Right lobe of liver (tissue), 6 donors: ENCODE data around the gene HS3ST2. TPM values are rescaled to one million over a fixed set of nuclear protein-coding genes. Genes with fewer than 3 reads are reported as not detected.

ENCODE experiments used
- ATAC-seq, 4 donors: fragments of 200-7000 bp; cut with Tn5 transposase; one replicate each; pipeline ENCODE4 v1.9.1; 2020; ENCODE audit warnings: mild to moderate bottlenecking in 4 of 4, moderate library complexity in 4 of 4
- DNase-seq, 3 donors: peaks; one replicate each; pipeline ENCODE4 v3.0.0-alpha.2; 2020
- H3K27ac ChIP-seq, 3 donors: fragments of 200-600 bp; one replicate each; pipeline ENCODE4 v1.8.0; 2022
- H3K27me3 ChIP-seq, 2 donors: fragments of 200-600 bp; one replicate each; pipeline ENCODE4 v1.8.0; 2022
- H3K36me3 ChIP-seq, 4 donors: fragments of 200-600 bp; sonication (generic) in 1 of 4; one replicate each; pipeline versions ENCODE4 v1.5.1 to v1.8.0; 2017 to 2022; ENCODE audit warnings: control low read depth in 1 of 4
- H3K4me1 ChIP-seq, 4 donors: fragments of 200-600 bp; sonication (generic) in 1 of 4; one replicate each; pipeline versions ENCODE4 v1.5.1 to v1.8.0; 2017 to 2022; ENCODE audit warnings: control low read depth in 1 of 4
- H3K4me3 ChIP-seq, 3 donors: fragments of 200-600 bp; one replicate each; pipeline ENCODE4 v1.8.0; 2022
- H3K9me3 ChIP-seq, 4 donors: fragments of 200-600 bp; sonication (generic) in 1 of 4; one replicate each; pipeline versions ENCODE4 v1.5.1 to v1.8.0; 2017 to 2022; ENCODE audit warnings: control low read depth in 1 of 4
- POLR2A ChIP-seq: fragments of 450-650 bp; IDR thresholded peaks from one replicate; pipeline ENCODE4 v1.6.1; 2017; ENCODE audit warnings: antibody characterized with exemption, mild to moderate bottlenecking
- WGBS: methylation state at CpG from one replicate; pipeline ENCODE4 v1.1.6; 2018; ENCODE audit warnings: low coverage, low lambda C conversion rate; ENCODE audit not compliant: insufficient coverage; ENCODE audit errors: missing lambda C conversion rate; 5-methylcytosine and 5-hydroxymethylcytosine counted together
- intact Hi-C, 2 donors: fragments of 100-400 bp; cut with DNase I; formaldehyde crosslinking; loops; one replicate each; pipeline versions ENCODE4 v1.11.2 to v1.14.1; 2022
- total RNA-seq, 6 experiments: library from RNA; depleted of rRNA in 2 of 6; stranded (reverse); fragments of >200 nt in 2 of 6; fragmentation: NEBNext Ultra II Directional in 3 of 6; extraction: Animal tissue kit (Norgen Biotek cat#: 25700) in 3 of 6; gene quantifications; one replicate each; pipeline versions ENCODE4 v1.1.0 to v1.2.4, GENCODE V29; 2016 to 2023
- TF ChIP-seq, protein P1 (sequence below), 4 donors: fragments of 200-600 bp in 3 of 4; fragments of 450-650 bp in 1 of 4; IDR thresholded peaks; one replicate each; pipeline versions ENCODE4 v1.5.1 to v1.8.0; 2016 to 2022; ENCODE audit warnings: antibody characterized with exemption in 4 of 4, mild to moderate bottlenecking in 2 of 4
- donor health status: DM: no; HTN: yes; CAD: no.
- donor health status: DM: no; HTN: no; CAD: no.
- donor health status: DM: no; HTN: no; CAD: no.
- donor health status: DM: no; HTN: yes; CAD: no.
- donor health status: DM: no; HTN: yes; CAD: no.

HS3ST2 gene
- total RNA-seq, 6 experiments from 2014 or later = 0.21 to 3.2 (median 0.93) TPM; not detected in 1

DNA sequence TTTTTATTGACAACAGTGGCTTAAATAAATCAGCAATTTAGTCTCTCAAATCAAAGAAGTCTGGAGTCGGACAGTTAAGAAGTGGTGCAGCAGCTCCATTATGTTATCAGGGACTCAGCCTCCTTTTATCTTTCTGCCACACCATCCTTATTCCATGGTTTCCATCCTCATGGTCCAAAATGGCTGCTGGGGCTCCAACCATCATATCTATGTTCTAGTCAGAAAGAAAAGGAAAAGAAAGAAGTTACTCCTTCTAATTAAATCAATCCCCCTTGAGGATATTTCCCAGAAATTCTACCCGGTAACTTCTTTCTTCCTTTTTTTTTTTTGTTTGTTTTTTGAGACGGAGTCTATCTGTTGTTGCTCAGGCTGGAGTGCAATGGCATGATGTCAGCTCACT, 109.5 kb downstream of the HS3ST2 start:
- intact Hi-C loops = no loop called here
- 89% methylated on average over 3 of the region's 3 CpGs for WGBS
- Histone ChIP-seq H3K27ac (no peak overlapping the region), H3K4me1 (no peaks in the 10 kb centered on the region), H3K9me3 (no peaks in the 10 kb centered on the region), H3K36me3 (no peaks in the 10 kb centered on the region), H3K27me3 (no peaks in the 10 kb centered on the region), H3K4me3 (no peak overlapping the region)
- no peak for TF ChIP-seq POLR2A
- TF ChIP-seq, protein P1, sequence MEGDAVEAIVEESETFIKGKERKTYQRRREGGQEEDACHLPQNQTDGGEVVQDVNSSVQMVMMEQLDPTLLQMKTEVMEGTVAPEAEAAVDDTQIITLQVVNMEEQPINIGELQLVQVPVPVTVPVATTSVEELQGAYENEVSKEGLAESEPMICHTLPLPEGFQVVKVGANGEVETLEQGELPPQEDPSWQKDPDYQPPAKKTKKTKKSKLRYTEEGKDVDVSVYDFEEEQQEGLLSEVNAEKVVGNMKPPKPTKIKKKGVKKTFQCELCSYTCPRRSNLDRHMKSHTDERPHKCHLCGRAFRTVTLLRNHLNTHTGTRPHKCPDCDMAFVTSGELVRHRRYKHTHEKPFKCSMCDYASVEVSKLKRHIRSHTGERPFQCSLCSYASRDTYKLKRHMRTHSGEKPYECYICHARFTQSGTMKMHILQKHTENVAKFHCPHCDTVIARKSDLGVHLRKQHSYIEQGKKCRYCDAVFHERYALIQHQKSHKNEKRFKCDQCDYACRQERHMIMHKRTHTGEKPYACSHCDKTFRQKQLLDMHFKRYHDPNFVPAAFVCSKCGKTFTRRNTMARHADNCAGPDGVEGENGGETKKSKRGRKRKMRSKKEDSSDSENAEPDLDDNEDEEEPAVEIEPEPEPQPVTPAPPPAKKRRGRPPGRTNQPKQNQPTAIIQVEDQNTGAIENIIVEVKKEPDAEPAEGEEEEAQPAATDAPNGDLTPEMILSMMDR (IDR thresholded peaks at IDR 0.05) = no peak
- DNase-seq (no peak), ATAC-seq (no peak)

DNA sequence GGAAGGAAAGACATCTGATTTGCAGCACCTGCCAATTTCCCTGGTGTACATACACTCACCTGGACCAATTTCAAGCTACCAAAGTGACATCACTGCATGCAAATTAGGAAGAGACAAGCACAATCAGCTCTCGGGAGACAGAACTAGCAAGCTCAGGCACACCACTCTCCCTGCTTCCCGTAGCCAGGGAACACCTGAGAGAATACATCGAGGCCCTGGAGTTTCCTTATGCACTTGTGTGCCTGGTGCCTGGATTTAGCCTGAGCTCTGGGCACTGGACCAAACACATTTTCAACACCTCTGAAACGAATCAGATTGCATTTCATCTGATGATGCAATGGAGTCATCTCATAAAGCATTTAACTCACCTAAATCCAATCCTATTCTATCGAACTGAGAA, 110.5 kb downstream of the HS3ST2 start:
- 38% methylated on average over 3 of the region's 5 CpGs for WGBS
- ATAC-seq = no peak
- TF ChIP-seq POLR2A = no peak
- TF ChIP-seq, protein P1 (IDR thresholded peaks at IDR 0.05) = no peak

DNA sequence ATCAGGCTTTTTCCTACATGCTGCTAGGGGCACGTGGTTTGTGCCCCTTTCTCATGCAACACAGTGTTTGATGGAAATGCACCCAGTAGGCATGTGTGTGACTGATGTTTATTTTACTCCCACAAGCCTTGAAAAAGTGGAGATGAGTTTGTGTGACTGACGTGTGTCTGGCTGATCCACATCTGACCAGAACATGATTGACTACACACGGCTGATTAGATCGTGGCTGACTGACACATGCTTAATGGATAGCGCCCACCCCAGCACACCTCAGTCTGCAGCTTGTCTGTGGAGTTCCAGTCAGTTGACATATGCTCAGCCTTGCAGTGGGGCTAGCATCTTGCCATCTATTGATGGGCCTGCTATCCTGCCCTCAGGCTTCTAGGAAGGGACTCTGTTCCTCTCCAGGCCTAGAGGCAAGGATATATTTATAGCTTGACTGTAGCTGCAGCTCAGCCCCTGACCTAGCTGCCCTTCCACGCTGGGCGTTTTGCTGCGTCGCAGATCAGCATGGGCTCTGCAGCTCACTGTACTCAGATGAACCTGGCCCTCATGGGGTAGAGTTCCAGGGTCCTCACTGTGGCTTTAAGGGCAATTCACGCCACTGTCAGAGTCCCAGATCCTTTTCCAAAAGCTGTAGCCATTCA, 112.3 kb downstream of the HS3ST2 start:
- no peaks in the 10 kb centered on the region for H3K27me3 ChIP-seq
- no peak overlapping the region for H3K27ac ChIP-seq
- H3K9me3 ChIP-seq = no peaks in the 10 kb centered on the region
- TF ChIP-seq POLR2A = no peak
- TF ChIP-seq, protein P1 (IDR thresholded peaks at IDR 0.05) = no peak
- intact Hi-C loops = no loop called here
- H3K4me3 ChIP-seq = no peak overlapping the region
- H3K36me3 ChIP-seq = no peaks in the 10 kb centered on the region
- no peaks in the 10 kb centered on the region for H3K4me1 ChIP-seq
- no peak for DNase-seq
- 54% methylated on average over 5 of the region's 10 CpGs for WGBS
- no peak for ATAC-seq

More for the DNA sequence above, 110.5 kb downstream of the HS3ST2 start:
- Histone ChIP-seq H3K9me3 (no peaks in the 10 kb centered on the region), H3K27ac (no peak overlapping the region), H3K4me1 (no peaks in the 10 kb centered on the region), H3K4me3 (no peak overlapping the region), H3K27me3 (no peaks in the 10 kb centered on the region), H3K36me3 (no peaks in the 10 kb centered on the region)
- intact Hi-C loops = no loop called here
- DNase-seq = no peak

DNA sequence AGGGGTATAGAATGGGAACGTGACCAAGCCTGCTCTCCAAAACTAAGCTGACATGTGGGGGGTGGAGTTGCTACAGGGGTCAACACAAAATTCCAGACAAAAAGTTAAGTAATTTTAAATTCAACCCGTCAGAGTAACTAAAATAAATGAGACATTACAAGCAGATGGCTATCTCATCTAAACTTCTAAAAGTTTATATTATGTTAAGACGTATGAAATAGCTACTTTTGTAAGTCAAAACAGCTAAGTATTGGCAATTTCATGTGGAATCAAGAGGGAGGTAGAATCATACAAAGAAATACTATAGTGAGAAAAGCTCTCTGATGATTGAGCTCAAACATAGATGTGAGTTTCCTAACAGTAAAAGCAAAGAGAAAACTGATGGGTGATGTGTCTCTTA, 113.3 kb downstream of the HS3ST2 start:
- intact Hi-C loops = no loop called here
- no peak overlapping the region for H3K4me3 ChIP-seq
- no peaks in the 10 kb centered on the region for H3K36me3 ChIP-seq
- H3K4me1 ChIP-seq = no peaks in the 10 kb centered on the region
- no peaks in the 10 kb centered on the region for H3K27me3 ChIP-seq
- TF ChIP-seq, protein P1 (IDR thresholded peaks at IDR 0.05) = no peak
- no peak for TF ChIP-seq POLR2A
- WGBS = 22% methylated on average over 3 of the region's 3 CpGs
- no peaks in the 10 kb centered on the region for H3K9me3 ChIP-seq
- DNase-seq (no peak), ATAC-seq (no peak)
- no peak overlapping the region for H3K27ac ChIP-seq
